Activated CD4-positive, alpha-beta T cell treated with anti-CD3 and anti-CD28 coated beads, Interleukin-10, Interleukin-2, amounts not matched to agents 100 ng/mL and 50 ng/mL, durations not matched to agents 16 hours and 8 hours (primary cell): ENCODE data around the gene ATP6V1F.

Experiments used
- DNase-seq: peaks from one replicate; pipeline ENCODE4 v3.0.0-alpha.2; 2020

ATP6V1F gene, protein sequence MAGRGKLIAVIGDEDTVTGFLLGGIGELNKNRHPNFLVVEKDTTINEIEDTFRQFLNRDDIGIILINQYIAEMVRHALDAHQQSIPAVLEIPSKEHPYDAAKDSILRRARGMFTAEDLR

DNA sequence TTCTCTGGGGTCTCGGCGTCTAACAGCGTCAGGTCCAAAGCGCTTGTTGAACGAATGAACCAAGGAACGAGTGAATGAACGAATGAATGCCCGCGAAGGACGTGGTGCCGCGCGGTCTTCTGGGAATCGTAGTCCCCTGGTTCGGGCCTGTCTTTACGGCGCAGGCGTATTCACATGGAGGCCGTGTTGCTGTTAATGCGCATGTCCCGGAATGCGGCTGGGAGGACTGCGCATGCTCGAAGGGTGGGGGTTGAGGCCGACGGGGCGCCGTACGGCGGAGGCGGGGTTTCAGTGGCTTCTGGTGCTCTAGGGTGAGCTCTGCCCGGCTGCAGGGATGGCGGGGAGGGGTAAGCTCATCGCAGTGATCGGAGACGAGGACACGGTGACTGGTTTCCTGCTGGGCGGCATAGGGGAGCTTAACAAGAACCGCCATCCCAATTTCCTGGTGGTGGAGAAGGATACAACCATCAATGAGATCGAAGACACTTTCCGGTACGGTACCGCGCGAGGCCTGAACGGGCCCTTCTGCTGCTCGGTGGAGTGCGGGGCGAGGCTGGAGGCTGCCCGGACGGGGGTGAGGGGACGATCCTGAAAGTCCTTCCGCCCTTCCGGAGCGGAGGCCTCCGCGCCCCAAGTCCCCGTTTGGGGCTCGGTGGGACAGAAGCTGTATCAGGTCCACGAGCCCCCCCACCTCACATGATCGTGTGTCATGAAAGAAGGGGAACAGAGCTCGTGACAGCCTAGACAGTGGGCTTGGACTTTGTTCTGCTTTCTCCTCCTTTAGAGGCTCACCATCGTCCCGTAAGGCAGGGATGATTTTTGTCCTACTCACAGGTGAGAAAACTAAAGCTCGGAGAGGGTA lies at the start of gene ATP6V1F:
ATP6V1F (plus strand) TSS at position 286 of the 862 bp plus-strand sequence; CDS start at position 335, 49 bp downstream.
- DNase-seq = peak; percentile 99

DNA sequence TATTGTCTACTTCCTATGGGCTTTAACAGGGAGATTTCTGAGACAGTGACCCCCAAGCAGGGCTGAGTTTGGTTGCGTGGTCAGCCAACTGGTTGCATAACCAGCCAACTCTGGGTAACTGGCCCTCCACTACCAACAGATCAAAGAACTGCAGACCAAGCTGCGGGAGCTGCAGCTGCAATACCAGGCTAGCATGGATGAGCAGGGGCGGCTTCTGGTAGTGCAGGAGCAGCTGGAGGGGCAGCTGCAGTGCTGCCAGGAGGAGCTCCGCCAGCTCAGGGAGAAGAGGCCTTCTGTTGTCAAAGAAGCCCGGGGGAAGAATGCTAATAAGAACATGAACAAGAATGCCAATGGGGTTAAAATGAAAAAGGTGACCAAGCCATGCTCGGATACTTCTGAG lies 48.2 kb upstream of the ATP6V1F start:
- DNase-seq = no peak

DNA sequence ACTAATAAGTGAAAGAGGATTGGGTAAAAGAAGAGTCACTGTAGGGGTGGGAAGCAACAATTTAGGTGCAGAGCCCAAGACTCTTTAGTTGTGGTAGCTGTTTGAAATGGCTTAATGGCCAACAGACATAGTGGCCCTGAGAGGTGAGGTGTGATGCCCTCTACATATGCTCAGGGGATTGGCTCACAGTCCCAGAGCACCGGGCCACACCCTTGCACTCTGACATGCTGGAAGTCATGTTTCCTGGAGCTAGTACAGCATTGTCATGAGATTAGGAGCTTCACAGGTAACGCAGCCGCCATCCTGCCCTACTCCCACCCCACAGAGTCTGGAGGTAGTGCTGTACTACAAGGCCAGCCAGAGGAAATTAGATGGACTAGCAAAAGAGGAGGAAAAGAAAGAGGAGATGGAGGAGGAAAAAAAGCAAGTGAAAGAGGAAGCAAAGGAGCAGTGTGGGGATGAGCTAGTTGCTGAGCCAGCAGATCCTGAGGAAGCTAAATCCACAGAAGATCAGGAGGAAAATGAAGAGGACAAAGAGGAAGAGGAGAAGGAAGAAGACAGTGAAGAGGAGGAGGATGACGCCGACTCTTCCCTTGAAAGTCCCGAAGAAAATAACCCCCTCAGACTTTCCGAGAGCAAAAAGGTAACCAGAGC lies 47.2 kb upstream of the ATP6V1F start:
- no peak for DNase-seq

DNA sequence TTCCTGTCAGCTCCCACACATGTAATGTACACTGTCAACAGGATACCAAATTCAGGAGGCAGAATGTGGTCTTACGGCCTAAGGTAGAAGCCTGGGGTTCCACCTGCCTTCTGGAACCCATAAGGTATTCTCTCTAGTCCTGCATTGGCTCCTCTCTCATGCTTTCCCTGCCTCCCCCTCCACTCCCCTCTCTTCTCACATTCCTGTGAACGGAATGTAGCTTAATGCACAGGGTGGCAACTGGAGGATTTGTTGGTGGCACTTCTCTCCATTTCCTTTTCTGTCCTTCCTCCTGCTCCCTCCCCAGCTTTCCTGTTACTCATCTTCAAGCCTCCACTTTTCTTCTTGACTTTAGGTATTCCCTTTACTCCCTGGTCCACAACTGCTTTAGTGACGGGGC lies 44.0 kb upstream of the ATP6V1F start:
- no peak for DNase-seq

DNA sequence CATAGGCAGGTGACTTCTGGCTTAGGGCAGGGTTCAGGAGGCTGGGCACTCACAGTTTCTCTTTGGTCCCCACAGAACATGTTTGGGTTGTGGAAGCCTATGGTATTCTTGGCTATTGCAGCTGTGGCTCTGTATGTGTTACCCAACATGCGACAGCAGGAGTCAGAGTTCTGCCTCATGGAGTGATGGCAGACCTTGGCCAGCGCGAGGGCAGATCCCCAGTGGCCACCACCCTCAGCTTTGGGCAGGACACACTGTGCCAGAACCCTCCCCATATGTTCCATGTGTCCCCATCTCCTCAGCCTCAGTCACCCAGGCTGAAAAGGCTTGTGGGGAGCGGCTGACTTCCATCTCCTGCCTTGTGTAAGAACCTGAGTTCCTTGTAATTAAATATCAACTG lies 40.9 kb upstream of the ATP6V1F start:
- DNase-seq = no peak

DNA sequence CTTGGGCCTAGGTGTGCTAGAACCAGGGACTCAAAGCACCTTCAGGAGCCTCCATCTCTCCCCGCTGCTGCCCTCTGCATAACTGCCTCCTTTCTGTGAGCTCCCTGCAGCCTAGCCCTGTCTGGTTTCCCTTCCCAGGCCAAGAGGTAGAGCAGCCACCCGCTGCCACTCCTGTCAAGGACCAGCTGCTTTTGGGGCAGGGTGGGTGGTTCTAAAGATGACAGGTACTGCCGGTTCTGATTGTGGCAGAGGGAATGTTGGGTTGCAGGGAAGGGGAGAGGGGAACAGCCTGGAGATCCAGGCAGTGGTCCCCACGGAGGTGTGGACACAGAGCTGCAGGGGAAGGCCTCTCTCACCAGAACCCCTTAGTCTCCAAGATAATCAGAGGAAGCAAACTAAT lies 36.1 kb upstream of the ATP6V1F start:
- DNase-seq = no peak

DNA sequence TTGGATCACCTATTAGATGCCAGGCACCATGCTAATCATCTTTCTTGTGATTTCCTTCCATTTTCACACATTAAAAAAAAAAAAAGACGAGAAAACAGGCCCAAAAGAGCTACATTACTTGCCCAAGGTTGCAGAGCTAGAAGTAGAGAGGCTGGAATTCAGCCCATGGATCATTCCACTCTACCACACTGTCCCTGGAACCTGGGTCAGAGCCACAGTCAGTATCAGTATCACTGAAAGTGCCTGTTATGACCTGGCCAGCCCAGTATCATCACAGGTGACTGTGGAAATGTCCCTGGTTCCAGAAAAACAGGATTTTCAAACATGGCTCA lies 35.8 kb upstream of the ATP6V1F start:
- DNase-seq = no peak

DNA sequence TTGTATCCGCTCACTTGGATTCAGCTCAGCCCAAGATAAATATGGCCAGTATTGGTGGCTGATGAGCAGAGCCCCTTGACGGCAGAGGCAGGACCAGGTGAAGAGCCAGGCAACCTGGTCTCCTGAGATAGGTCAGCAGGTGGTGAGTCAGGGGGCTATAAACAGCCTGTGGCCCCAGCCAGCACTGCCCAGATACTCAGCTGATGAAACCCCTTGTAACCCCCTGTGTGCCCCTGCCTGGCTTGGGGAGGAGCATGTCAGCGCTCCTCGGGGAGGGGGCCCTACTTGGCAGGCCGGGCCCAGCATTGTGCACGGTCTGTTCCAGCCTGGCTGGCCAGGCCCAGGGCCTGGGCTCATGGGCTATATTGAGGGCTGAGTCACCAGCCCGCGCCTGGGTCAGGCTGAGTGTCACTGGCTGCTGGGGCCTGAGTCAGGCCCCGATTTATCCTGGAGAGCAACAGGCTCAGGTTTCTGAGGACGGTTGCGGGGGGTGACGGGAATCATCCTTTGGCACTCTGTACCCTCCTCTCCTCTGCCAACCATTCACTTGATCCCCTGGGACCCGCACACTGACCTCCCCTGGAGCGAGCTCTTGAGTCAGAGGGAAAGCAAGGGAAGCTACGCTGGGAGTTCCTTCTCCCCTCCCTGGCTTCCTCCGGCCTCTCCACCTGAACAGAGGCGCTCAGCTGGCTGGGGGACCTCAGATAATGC lies 35.3 kb upstream of the ATP6V1F start:
- DNase-seq = no peak

DNA sequence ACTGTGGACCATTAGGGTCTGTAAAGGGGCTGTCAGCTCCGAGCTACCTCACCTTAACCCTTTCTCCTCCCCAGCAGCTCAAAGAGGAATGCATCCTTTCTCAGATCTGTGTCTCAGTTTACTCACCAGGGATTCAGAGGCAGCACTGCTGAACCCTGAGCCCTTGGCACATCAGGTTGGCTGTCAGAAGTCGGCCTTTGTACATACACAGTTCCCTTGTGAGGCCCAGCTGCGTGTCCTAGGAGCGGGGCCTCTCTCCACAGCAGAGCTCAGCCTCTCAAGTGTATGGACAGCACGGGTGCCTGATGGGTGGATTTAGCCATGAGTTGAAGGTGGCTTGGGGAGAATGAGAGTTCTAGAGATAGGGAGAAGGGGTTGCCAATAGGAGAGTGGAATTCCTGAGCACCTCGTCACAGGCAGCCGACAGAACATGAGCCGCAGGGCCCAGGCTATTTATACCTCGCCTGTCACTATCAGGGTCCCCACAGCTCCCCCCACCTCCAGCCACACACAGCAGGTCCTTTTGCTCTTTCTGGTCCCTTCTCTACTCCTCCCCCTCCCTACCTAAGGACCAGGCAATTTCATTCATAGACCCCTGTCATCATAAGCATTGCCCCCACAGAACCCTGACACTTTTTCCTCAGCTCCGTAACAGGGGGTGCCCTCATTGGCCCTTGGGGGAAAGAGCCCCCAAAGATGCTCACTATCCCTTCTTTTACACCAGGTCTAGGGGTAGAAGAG lies 34.5 kb upstream of the ATP6V1F start:
- DNase-seq = no peak

DNA sequence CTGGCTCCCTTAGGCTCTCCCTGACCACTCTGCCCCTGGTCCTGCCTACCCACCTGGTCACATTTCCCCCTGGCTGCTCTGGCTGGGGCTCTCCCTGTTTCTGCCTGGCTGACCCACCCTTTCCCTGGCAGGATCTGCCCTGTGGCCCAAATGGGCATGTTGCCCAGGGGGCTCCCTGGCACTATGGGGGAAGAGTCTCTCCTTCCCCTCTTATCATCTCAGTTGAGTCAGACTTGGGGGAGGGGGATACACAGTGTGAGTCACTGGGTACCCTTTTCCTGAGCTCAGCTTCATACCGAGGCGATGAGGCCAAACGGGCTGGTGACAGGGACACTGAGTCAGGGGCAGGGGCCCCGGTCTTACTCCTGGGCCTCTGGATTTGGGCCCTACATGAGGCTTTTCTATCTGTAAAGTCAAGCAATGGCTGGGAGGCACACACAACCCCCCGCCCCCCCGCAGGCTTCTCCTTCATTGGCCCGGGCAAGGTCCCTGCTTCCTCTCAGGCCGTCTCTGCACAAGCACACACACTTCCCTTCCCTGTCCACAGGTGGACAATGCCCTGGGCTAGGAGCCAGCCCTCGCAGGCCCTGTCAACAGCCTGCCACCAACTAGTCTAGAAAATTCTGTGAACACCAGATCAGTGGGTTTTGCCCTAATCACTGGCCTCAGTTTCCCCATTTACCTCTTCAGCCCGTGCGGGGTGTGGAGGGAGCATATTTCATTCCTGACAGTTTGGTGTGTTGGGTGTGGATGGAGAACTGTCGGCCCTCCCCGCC lies 33.1 kb upstream of the ATP6V1F start:
- DNase-seq = no peak

DNA sequence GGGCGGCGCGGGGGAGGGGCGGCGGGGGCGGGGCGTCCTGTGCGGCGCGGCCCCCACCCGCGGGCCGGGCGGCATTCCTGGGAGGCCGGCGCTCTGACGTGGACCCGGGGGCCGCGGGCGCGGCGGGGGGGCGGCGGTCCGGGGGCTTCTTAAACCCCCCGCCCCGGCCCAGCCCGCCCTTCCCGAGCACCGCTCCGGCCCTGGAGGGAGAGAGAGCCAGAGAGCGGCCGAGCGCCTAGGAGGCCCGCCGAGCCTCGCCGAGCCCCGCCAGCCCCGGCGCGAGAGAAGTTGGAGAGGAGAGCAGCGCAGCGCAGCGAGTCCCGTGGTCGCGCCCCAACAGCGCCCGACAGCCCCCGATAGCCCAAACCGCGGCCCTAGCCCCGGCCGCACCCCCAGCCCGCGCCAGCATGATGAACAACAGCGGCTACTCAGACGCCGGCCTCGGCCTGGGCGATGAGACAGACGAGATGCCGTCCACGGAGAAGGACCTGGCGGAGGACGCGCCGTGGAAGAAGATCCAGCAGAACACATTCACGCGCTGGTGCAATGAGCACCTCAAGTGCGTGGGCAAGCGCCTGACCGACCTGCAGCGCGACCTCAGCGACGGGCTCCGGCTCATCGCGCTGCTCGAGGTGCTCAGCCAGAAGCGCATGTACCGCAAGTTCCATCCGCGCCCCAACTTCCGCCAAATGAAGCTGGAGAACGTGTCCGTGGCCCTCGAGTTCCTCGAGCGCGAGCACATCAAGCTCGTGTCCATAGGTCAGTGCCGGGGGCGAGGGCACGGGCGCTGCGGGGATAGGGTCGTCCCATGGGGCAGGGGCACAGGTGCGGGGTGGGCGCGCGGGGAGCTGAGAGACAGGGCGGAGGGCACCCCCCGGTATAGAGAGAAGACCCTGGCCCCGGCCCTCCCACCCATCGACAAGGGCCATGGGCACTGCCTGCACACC lies 32.2 kb upstream of the ATP6V1F start, which contains the start of gene FLNC:
FLNC (plus strand) TSS at position 176 of the 947 bp plus-strand sequence; CDS start at position 408, 232 bp downstream.
- peak; percentile 18 for DNase-seq

DNA sequence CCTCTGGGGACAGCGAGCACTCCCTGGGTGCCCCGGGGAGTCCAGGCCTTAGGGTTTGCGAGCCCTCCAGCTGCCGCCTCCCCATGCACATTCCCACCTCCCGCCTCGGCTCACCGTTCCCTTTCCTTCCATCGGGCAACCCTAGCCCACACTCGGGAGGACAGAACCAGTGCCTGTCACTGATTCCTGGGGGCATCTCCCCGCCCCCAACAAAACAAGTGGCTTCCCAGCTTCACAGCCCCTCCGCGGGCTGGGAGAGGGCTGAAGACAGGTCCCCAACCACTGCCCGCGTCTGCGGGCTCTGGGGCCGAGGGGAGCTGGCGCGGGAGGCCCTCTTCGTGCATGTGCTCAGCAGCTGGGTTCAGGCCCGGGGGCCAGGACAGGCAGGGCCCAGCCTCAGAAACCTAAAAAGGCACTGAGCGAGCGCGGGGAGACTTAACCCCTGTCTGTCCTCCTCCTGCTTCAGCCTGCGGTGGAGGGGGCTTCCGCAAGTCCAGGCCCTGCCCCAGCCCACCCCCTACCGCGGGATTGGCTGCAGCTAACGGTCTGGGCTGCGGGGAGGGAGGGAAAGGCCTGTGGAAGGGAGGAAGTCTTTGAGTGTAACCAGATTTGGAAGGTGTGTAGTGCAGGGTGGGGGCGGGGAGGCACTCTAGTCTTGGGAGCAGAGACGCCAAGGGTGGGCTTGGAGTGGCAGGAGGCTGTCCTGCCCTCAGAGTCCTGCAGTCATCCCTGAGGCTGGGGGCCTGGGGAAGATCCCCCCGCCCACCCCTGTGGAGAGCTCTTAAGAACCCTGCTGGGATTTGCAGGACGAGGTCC lies 31.3 kb upstream of the ATP6V1F start:
- no peak for DNase-seq

DNA sequence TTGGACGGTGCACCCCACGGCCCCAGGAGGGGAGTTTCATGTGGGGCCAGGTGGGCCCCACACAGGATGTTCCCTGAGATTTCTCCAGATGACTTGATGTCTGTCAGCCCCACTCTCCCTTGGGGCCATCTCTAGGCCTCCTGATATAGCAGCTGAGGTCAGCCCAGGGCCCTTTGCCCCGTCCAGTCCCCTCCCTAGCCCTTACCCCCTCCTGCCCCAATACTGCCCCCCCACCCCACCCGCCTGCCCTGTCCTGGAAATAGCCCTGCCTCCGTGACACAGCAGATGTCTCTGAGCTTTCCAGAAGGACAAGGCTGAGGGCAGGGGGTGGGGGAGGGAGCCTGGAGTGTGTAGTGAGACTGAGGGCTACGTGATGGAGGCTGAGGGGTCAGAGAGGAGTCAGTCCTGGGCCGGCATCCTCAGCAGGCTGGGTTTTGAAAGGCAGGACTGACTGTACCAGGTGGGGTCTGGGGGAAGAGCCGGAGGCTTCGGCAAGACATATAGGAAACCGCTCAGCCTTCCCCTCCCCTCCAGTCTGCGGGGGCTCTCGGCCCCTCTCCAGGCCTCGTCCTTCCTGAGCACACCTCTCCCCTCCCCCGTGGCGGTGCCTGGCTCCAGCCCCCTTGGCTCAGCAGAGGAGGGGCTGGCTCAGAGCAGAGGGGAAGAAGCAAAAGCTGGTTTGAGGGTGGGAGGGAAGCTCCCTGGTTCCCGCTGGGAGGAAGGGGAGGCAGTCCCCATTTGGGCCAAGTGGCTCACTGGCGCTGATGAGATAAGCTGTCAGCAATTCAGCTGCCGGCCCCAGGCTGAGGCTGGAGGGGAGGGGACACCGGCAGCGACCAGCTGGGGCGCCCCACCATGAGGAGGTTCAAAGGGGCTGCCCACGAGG lies 30.4 kb upstream of the ATP6V1F start:
- no peak for DNase-seq

DNA sequence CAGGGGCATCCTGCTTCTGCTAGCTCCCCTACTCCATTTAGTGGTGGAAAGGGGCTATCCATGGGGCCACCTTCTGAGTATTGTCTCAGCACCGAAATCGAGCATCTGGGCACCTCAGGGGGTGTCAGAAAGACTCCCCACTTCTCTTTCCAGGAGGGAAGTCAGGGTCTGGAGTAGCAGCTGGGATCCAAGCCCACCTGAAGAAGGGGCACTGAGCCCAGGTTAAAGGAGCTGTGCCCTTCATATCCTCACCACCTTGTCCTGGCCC lies 29.8 kb upstream of the ATP6V1F start:
- no peak for DNase-seq

DNA sequence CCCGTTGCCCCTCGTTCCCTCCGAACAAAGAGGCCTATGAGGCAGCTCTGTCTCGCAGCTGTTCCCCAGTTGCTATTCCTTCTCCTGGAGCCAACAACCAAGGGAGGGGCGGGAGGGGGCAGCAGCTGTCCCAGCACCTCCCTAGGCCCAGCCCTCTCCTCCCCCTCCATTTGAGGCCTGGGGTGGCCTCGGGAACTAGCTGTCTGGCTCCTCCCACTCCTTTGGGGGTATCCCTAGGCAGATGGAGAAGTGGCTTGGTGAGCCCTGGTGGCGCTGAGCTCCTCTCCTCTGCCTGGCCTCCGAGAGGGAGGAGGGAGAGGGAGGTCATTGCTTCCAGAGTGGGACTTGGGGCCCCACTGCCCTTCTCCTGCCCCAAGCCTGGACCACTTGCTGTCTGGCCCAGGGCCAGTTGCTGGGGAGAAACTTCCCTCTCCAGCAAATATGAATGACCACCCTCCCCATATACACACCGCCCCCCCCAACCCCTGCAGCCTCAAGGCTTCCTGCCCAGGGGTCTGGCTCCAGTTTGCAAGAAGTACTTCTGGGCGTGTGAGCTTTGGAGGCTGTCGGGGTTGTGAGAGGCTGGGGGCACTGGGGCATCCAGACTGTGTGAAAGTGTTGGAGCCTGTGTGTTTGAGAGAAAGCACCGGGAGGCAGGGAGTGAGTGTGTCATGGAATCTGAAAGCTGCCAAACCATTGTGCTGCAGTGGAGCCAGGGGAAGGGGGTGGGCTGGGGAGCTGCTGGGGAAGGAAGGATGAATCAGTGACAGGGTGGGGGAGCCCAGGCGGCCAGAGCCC lies 29.3 kb upstream of the ATP6V1F start:
- no peak for DNase-seq

DNA sequence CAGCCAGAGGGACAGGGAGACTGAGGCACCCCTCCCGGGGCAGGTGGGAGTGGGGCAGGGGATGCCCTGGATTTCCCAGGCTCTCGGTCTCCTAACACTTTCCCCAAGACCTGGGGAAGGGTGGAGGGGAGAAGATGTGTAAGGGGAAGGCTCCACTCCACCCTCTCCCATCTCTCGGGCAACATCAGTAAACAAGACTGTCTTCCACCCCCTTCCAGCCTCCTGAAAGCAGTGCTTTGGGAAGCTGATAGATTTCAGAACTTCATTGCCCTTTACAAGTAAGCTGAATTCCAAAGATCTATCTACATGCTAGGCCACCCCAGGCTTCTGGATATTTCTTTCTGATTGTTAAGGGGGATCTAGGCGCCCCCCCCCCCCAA lies 28.7 kb upstream of the ATP6V1F start:
- no peak for DNase-seq

DNA sequence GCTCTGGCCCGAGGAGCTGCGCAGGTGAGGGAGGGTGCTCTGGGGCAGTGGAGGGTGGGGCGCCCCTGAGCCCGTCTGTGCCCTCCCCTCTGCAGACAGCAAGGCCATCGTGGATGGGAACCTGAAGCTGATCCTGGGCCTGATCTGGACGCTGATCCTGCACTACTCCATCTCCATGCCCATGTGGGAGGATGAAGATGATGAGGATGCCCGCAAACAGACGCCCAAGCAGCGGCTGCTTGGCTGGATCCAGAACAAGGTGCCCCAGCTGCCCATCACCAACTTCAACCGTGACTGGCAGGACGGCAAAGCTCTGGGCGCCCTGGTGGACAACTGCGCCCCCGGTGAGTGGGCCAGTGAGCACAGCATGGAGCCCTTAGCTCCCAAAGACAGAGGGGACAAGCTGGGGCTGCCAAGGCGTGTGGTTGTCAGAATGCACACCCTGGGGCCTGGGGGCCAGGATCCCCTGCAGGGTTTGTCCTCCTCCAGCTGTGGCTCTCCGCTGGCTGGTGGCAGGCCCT lies 27.4 kb upstream of the ATP6V1F start:
- no peak for DNase-seq
